CD4-positive, alpha-beta T cell treated with Interleukin-10 for 1 hour (primary cell): Measurements from ENCODE around the gene CYP2D6.
A peak's percentile ranks its signal among the peaks of the same experiment; 100 is the strongest.

ENCODE experiments used
- DNase-seq: peaks from one replicate; pipeline ENCODE4 v3.0.0-alpha.2; 2020

Gene CYP2D6

GRCh38 chr22:42079319-42080251, 51.0 kb downstream of the CYP2D6 start, which contains the start of gene SMDT1:
Gene SMDT1, plus strand, starts transcription at chr22:42079700. Its CDS starts 69 bp downstream, at chr22:42079769.
- peak; percentile 98 for DNase-seq

- no peak for DNase-seq
Measured at GRCh38 chr22:42078469-42079318, 51.9 kb downstream of the CYP2D6 start.

DNA sequence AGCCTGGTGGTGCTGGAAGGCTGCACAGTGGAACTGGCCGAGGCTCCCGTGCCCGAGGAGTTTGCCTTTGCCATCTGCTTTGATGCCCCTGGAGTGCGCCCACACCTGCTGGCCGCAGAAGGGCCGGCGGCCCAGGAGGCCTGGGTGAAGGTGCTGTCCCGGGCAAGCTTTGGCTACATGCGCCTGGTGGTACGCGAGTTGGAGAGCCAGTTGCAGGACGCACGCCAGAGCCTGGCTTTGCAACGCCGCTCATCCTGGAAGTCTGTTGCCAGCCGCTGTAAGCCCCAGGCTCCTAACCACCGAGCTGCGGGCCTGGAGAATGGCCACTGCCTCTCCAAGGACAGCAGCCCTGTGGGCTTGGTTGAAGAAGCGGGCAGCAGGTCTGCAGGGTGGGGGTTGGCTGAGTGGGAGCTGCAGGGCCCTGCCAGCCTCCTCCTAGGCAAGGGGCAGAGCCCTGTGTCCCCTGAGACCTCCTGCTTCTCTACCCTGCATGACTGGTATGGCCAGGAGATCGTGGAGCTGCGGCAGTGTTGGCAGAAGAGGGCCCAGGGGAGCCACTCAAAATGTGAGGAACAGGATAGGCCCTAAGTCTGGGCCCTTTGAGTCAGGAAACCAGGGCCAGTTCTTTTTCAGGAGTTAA, 53.0 kb downstream of the CYP2D6 start:
- no peak for DNase-seq

DNA sequence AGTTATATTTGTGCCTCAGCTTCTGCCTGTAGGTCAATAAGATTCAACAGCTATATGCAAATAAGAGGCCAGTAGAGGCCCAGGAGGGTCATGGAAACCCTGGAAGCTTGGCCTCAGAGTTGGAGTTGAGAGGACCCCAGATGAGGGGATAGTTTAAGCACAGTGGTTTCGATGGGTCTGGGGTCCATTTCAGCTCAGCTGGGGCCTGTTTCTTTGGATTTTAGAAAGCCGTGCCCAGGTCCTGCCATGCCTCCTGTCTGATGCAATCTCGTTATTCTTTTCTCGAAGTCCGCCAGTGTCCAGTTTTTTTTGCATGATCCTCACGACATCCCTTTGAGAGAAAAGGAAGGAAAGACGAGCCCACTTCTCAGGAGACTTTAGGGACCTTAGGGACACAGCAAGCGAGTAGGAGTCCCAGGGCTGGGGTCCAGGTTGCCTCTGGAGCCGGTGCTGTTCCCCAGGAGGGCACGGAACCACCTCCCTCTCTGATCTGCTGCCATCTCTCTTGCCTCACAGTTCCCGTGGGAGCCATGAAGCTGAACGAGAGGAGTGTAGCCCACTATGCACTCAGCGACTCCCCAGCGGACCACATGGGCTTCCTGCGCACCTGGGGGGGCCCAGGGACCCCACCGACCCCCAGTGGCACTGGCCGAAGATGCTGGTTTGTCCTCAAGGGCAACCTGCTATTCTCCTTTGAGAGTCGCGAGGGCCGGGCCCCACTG, 53.7 kb downstream of the CYP2D6 start:
- no peak for DNase-seq
